Mucosa of descending colon (tissue), 3 donors: ENCODE measurements around the gene SMCHD1. TPM values are rescaled to one million over a fixed set of nuclear protein-coding genes. Genes with fewer than 3 reads are reported as not detected.
A peak's percentile ranks its signal among the peaks of the same experiment; 100 is the strongest.

Experiments used
- ATAC-seq: fragments of 200-7000 bp; cut with Tn5 transposase; one replicate; pipeline ENCODE4 v1.9.1; 2020; ENCODE audit warnings: mild to moderate bottlenecking, moderate library complexity
- DNase-seq, 3 donors: peaks; one replicate each; pipeline ENCODE4 v3.0.0-alpha.2; 2020
- H3K36me3 ChIP-seq: fragments of 200-600 bp; one replicate; pipeline ENCODE4 v1.8.0; 2021; ENCODE audit warnings: low read depth, mild to moderate bottlenecking
- H3K4me1 ChIP-seq: fragments of 200-600 bp; one replicate; pipeline ENCODE4 v1.8.0; 2021; ENCODE audit warnings: low read depth, mild to moderate bottlenecking
- H3K4me3 ChIP-seq: fragments of 200-600 bp; one replicate; pipeline ENCODE4 v1.8.0; 2021; ENCODE audit warnings: mild to moderate bottlenecking
- H3K9me3 ChIP-seq: fragments of 200-600 bp; one replicate; pipeline ENCODE4 v1.8.0; 2021; ENCODE audit warnings: mild to moderate bottlenecking
- intact Hi-C, 2 donors: fragments of 100-400 bp; cut with DNase I in 1 of 2; cut with micrococcal nuclease in 1 of 2; formaldehyde crosslinking; loops; one replicate each; pipeline versions ENCODE4 v1.11.0 to v1.11.1; 2022; cut with DNase I, micrococcal nuclease
- total RNA-seq, 3 donors: library from RNA; stranded (reverse); fragmentation: NEBNext Ultra II Directional in 2 of 3; extraction: Animal tissue kit (Norgen Biotek cat#: 25700) in 2 of 3; gene quantifications; one replicate each; pipeline versions ENCODE4 v1.2.1 to v1.2.4, GENCODE V29; 2021 to 2023
- TF ChIP-seq, protein P1 (sequence below): fragments of 200-600 bp; IDR thresholded peaks from one replicate; pipeline ENCODE4 v1.8.0; 2022; ENCODE audit warnings: antibody characterized with exemption, mild to moderate bottlenecking
- donor health status: DM: no; HTN: no; CAD: no; lungs with moderate emphysema.
- donor health status: DM: no; HTN: no; CAD: no.
- donor health status: DM: no; HTN: yes; CAD: no.

SMCHD1 gene
- total RNA-seq, 3 donors from 2014 or later, result 66.4 to 94.3 (median 83.4) TPM

DNA sequence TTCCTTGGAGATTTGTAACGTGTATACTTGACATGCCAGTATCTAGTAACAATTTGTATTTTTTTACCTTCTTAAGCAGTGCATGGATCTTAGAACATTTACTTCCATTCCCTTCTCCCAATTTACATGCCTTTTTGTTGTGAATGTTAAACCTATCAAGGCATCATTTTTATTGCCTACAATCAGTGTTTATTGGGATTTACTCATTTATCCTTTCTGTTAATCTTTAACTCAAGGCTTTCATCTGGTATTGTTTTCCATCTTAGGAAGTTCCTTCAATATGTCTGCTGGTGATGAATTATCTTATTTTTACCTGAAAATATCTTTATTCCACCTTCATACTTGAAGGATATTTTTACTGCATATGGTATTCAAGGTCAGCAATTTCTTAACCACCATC, 102.8 kb downstream of the SMCHD1 start:
- no peaks in the 10 kb centered on the region for H3K36me3 ChIP-seq
- DNase-seq (no peak), ATAC-seq (peak; percentile 89)
- H3K4me1 ChIP-seq, result peaks cover 13% of the 10 kb centered on the region
- intact Hi-C loops, result no loop called here
- no peak overlapping the region for H3K4me3 ChIP-seq
- TF ChIP-seq, protein P1, sequence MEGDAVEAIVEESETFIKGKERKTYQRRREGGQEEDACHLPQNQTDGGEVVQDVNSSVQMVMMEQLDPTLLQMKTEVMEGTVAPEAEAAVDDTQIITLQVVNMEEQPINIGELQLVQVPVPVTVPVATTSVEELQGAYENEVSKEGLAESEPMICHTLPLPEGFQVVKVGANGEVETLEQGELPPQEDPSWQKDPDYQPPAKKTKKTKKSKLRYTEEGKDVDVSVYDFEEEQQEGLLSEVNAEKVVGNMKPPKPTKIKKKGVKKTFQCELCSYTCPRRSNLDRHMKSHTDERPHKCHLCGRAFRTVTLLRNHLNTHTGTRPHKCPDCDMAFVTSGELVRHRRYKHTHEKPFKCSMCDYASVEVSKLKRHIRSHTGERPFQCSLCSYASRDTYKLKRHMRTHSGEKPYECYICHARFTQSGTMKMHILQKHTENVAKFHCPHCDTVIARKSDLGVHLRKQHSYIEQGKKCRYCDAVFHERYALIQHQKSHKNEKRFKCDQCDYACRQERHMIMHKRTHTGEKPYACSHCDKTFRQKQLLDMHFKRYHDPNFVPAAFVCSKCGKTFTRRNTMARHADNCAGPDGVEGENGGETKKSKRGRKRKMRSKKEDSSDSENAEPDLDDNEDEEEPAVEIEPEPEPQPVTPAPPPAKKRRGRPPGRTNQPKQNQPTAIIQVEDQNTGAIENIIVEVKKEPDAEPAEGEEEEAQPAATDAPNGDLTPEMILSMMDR, result no peak
- no peaks in the 10 kb centered on the region for H3K9me3 ChIP-seq

DNA sequence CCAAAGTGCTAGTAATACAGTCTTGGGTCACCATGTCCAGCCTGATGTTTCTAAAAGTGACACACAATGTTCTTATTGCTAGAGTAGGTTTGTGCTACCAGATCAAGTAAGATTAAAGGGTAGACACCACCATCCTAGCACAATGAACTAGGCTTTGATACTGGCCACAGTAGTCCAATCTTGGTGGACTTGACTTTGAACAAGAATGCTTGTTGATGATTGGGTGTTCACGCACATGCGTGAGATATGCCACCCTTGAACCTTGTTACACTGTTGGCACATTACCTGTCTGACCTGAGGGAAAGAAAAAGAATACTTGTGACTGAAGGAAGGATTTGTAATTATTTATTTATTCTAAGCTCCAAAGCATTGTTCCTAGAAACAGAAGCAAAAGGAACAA, 119.1 kb downstream of the SMCHD1 start:
- intact Hi-C loops, result no loop called here
- H3K9me3 ChIP-seq, result no peaks in the 10 kb centered on the region
- H3K4me1 ChIP-seq, result no peaks in the 10 kb centered on the region
- ATAC-seq (no peak), DNase-seq (no peak)
- H3K4me3 ChIP-seq, result no peak overlapping the region
- TF ChIP-seq, protein P1, result no peak
- peaks cover 7% of the 10 kb centered on the region for H3K36me3 ChIP-seq

DNA sequence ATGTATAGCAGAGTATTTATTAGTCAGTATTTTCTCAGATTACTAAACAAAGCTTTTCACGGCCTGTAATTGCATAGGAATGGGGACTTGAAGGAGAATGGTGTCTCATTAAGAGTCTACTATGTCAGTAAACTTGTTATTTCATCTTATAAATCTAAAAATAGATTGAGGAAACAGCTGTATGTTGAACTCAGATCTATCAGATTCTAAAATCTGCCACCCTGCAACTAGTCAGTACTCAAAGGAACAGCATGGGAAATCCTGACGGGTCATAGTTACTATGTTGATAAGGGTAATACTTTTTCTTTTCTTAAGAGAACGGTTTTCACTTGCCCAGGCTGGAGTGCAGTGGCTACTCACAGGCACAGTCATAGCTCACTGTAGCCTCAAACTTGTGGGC, 121.1 kb downstream of the SMCHD1 start:
- ATAC-seq, result no peak
- H3K4me1 ChIP-seq, result no peaks in the 10 kb centered on the region
- H3K36me3 ChIP-seq, result peaks cover 7% of the 10 kb centered on the region
- intact Hi-C loops, result no loop called here
- no peak for DNase-seq
- TF ChIP-seq, protein P1, result no peak
- H3K4me3 ChIP-seq, result no peak overlapping the region
- no peaks in the 10 kb centered on the region for H3K9me3 ChIP-seq

DNA sequence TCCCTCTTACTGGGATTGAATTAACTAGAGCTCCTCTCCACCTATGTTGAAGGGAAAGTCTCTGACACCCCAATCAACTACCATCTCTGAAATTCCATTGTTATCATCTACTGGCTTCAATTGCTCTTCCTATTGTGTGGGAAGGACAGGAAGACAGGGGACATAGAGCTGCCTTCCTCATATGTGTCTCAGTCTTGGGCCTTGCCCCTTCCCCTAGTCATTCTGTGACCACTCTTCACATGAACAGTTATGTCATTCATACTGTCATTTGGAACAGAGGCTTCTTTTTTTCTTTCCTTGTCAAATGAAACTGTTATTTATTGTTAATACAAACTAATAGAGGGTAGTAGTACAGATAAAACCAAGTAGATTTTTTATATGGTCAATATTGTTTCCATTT, 121.7 kb downstream of the SMCHD1 start:
- TF ChIP-seq, protein P1, result no peak
- DNase-seq, result no peak
- Histone ChIP-seq H3K36me3 (peaks cover 6% of the 10 kb centered on the region), H3K4me3 (no peak overlapping the region), H3K9me3 (no peaks in the 10 kb centered on the region), H3K4me1 (no peaks in the 10 kb centered on the region)
- intact Hi-C loops, result no loop called here
- ATAC-seq, result no peak

DNA sequence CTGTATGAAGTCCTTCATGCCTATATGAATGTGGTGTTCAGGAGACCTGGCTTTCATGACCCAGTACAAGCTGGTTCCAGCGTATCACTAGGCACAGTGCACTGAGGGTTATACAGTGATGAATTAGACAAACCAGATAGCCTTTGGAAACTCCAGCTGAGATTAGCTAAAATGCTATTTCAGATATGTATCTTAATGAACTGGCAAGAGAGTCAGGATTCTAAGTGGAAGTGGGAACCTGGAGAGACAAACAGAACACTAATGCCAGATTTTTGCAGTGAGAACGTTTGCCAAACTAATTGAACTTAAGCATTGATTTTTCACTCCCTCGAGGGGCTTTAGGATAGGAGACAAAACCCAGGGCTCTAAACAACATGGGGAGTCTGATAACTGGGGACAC, 125.2 kb downstream of the SMCHD1 start:
- intact Hi-C loops, result no loop called here
- no peak for ATAC-seq
- H3K4me1 ChIP-seq, result no peaks in the 10 kb centered on the region
- no peak for DNase-seq
- H3K36me3 ChIP-seq, result no peaks in the 10 kb centered on the region
- TF ChIP-seq, protein P1, result no peak
- no peak overlapping the region for H3K4me3 ChIP-seq
- H3K9me3 ChIP-seq, result no peaks in the 10 kb centered on the region

DNA sequence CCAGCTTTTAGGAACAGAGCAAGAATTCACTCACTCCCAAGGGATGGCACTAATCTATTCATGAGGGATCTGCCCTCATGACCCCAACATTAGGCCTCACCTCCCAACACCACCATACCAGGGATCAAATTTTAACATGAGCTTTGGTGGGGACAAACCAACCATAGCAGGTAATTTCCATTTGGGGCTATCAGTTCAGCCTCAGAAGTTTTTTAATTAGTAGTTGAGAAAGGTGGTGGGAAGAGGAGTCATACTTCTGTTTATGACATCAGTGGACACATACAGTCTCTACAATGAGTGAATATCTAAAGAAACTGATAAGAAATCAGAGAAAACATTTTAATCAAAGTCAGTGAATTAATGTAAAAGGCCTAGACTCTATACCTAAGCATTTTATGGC, 131.7 kb downstream of the SMCHD1 start:
- Histone ChIP-seq H3K9me3 (no peaks in the 10 kb centered on the region), H3K4me3 (no peak overlapping the region), H3K4me1 (no peaks in the 10 kb centered on the region), H3K36me3 (no peaks in the 10 kb centered on the region)
- TF ChIP-seq, protein P1, result no peak
- intact Hi-C loops, result no loop called here
- ATAC-seq (no peak), DNase-seq (no peak)
